MM.1S (cell line): ENCODE measurements around the gene DTHD1.

Experiments used
- EZH2 ChIP-seq: fragments of 300-600 bp; sonication (generic); optimal IDR thresholded peaks from 2 replicates; pipeline ENCODE3; 2017; ENCODE audit warnings: low read depth, mild to moderate bottlenecking, antibody characterized with exemption, low read length, mixed read lengths
- TF ChIP-seq, protein P1 (sequence below): fragments of 300-600 bp; sonication (generic); IDR thresholded peaks from 2 replicates; pipeline ENCODE4 v1.5.1; 2016; ENCODE audit warnings: antibody characterized with exemption, low read length, mixed read lengths

DNA sequence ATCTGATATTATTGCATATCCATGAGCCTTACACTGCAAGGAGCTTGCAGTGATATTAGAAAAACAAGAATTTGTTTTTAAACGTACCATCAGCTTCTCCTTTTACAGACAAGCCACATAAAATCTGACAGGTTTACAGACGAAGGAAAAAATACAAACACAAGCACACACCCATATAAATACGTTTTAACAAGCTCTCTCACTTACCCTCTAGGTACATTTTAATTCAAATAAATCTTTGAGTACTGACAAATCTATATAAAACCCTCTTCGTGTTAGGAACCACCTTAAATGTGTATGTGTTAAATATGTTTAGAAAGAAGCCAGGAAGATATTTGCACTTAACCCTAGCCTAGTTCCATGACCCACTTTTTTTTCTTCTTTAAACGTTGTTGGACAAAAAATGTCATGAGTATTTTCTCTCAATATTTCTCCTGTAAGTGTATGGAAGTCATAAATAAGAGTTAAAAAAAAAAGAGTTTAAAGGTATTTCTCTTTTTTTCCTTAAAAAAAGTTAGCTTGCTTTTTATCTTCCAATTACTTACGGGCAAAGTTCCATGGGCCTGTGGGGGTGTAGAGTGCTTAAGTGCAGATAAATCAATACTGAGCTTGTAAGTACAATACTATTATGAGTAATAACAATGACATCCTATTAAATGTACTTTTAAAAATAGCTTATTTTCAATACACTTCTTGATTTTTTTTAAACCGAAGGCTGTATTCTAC lies 38.6 kb upstream of the DTHD1 start:
- TF ChIP-seq, protein P1, sequence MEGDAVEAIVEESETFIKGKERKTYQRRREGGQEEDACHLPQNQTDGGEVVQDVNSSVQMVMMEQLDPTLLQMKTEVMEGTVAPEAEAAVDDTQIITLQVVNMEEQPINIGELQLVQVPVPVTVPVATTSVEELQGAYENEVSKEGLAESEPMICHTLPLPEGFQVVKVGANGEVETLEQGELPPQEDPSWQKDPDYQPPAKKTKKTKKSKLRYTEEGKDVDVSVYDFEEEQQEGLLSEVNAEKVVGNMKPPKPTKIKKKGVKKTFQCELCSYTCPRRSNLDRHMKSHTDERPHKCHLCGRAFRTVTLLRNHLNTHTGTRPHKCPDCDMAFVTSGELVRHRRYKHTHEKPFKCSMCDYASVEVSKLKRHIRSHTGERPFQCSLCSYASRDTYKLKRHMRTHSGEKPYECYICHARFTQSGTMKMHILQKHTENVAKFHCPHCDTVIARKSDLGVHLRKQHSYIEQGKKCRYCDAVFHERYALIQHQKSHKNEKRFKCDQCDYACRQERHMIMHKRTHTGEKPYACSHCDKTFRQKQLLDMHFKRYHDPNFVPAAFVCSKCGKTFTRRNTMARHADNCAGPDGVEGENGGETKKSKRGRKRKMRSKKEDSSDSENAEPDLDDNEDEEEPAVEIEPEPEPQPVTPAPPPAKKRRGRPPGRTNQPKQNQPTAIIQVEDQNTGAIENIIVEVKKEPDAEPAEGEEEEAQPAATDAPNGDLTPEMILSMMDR = no peak
- TF ChIP-seq EZH2 = no peak
